Measurements from ENCODE around the gene ASB8. TPM values are rescaled to one million over a fixed set of nuclear protein-coding genes. Genes with fewer than 3 reads are reported as not detected.
"Not testable (repeated sequence)": the region's sequence is repeated elsewhere in the genome, so short reads cannot be mapped to it uniquely, and the experiment has no call there.

The ASB8 gene
- total RNA-seq, 3 donors from 2014 or later: 28.2 to 34.4 (median 32.8) TPM

DNA sequence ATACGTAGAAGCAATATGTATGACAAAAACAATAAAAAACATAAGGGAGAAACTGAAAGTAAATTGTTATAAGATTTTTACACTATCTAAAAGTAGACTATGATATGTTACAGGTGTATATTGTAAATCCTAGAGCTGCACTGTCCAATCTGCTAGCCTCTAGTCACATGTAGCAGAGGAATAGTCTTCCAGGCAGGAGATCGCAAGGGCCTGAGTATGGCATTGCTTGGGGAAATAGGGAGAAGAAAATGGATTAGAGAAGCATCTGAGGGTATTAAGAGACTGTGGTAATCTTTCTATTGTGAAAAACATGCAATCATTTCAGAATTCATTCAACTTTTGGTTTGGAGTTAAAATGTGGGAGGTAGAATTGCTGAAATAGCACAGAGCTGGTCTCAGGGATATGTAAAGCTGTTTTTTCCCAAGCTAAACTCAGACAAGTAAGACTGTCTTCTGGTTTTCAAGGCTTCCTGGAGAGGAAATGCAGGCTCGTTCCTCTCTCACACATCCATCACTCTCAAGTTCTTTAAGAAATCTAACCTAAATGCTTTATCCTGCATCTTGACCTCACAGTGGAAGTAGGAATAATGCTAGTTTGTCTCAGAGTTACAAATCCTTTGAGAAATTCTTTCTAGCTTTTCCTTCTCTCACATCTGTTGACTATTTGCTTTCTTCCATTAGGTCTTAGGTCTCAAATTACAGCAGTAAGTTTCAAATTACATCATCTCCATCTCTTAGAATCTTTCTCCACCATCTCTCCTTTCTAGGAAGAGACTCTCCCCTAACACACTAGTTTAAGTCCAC lies 18.5 kb upstream of the ASB8 start:
- DNase-seq (no peak), ATAC-seq (no peak)
- no peaks in the 10 kb centered on the region for H3K36me3 Mint-ChIP-seq (ENCODE audit: insufficient read depth)
- H3K4me3 Mint-ChIP-seq: no peak overlapping the region
- no peaks in the 10 kb centered on the region for H3K9me3 Mint-ChIP-seq
- H3K27me3 Mint-ChIP-seq (ENCODE audit: low read depth): peaks cover 12% of the 10 kb centered on the region
- H3K4me1 Mint-ChIP-seq (ENCODE audit: low read depth): peaks cover 7% of the 10 kb centered on the region

DNA sequence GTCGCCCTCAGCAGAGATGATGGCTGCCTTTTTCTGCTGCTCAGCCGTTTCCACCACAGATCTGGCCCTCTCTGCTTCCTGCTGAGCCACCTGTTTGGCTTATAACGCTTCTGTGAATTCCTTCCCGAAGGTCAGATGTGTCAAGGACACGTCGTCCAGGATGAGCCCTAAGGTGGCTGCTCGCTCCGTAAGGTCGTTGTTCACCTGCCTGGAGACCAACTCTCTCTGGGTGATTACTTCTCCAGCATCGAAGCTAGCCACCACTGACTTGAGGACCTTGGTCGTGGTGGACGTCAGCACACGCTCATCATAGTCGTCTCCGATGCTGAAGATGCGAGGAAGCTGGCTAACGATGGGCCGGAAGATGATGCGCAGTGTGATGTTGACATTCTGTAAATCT lies 11.7 kb upstream of the ASB8 start:
- Mint-ChIP-seq H3K4me3 (no peak overlapping the region), H3K36me3 (ENCODE audit: insufficient read depth) (no peaks in the 10 kb centered on the region), H3K9me3 (no peaks in the 10 kb centered on the region), H3K27me3 (ENCODE audit: low read depth) (peaks cover 8% of the 10 kb centered on the region), H3K4me1 (ENCODE audit: low read depth) (no peaks in the 10 kb centered on the region)
- DNase-seq (no peak), ATAC-seq (no peak)

DNA sequence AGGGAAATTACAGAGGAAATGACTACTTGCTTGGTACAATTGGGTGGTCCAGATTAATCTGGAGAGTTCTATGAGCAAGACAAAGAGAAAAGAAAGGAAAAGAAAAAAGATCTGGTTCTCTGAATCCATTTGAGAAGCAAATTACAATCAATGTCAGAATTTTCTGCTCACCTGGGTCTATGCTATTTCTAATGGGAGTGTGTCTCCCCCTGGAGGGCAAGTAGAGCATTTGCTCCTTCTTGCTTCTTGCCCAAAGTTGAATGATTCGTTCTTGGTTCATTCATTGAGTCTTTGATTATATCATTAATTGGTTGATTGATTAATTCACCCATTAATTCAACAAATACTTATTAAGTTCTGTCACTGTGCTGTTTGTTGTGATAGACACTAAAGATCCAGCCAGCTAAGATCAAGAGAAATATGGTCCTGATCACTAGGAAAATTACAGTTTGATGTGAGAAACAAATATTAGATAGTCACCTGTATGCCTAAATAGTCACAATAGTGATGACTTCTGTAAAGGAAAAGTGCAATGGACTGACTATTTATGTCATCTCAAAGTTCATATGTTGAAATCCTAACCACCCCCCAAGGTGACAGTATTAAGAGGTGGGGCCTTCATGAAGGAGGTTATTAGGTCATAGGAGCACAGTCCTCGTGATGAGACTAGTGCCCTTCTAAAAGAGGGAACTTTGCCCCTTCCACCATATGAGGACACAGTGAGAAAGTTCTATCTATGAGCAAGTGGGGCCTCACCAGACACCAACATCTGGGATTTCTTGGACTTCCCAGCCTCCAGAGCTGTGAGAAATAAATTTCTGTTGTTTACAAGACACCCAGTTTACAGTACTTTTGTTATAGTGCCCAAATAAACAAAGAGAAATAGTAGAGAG lies 8.0 kb upstream of the ASB8 start:
- Mint-ChIP-seq H3K4me1 (ENCODE audit: low read depth) (no peaks in the 10 kb centered on the region), H3K4me3 (no peak overlapping the region), H3K36me3 (ENCODE audit: insufficient read depth) (no peaks in the 10 kb centered on the region), H3K27me3 (ENCODE audit: low read depth) (peaks cover 8% of the 10 kb centered on the region), H3K9me3 (no peaks in the 10 kb centered on the region)
- peak; percentile 73 to 77 for ATAC-seq
- peak; percentile 35 for DNase-seq

DNA sequence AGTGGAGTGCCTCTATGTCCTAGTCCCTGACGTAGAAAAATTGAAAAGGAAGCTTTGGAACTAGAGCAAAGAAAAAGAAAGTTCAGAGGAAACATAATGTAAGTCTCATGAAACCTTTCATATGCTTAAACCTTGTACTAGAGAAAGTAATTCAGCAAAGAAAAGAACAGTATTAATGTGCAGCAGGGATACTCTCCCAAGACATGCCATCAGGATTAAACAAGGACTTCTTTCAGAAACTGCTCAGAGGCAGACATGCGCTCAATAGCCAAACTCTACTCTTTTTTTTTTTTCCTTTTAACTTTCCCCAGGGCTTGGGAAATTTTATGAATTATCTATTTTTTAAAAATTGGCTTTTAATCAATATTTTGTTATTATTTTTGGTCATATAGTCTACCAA lies 7.1 kb upstream of the ASB8 start:
- Mint-ChIP-seq H3K9me3 (no peaks in the 10 kb centered on the region), H3K4me3 (no peak overlapping the region)

DNA sequence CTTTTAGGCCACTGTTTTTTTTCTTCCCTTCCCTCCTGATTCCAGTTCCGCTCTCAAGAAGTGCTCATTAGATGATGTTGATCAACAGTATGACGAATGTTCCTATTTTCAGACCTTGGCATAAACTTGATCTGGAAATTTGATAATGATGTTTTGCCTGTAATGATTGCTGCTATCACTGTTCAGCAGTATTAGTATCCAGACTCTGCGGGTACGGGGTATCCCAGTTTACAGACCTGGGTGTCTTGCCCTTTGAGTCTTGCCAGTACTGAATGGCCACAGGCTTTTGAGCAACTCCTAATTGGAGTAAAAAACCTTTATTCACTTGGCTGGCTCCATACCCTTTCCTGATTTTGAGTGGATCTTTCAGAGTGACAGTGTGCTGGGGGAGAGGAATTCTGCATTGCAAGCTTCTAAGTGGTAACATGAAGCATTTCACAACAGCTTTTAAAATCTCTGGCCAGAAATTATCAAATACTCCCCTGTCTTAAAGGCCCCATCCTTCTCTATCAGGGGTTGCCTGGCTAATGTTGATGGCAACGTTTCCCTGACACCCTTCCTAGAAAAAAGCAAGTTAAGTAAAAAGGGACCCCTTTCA lies 5.9 kb upstream of the ASB8 start:
- Mint-ChIP-seq H3K27me3 (ENCODE audit: low read depth) (peaks cover 8% of the 10 kb centered on the region), H3K36me3 (ENCODE audit: insufficient read depth) (no peaks in the 10 kb centered on the region), H3K4me3 (no peak overlapping the region), H3K9me3 (no peaks in the 10 kb centered on the region), H3K4me1 (ENCODE audit: low read depth) (peaks cover 5% of the 10 kb centered on the region)
- ATAC-seq (no peak), DNase-seq (no peak)

More for the DNA sequence above, 7.1 kb upstream of the ASB8 start:
- DNase-seq: no peak
- peaks cover 8% of the 10 kb centered on the region for H3K27me3 Mint-ChIP-seq (ENCODE audit: low read depth)
- ATAC-seq: no peak
- H3K4me1 Mint-ChIP-seq (ENCODE audit: low read depth): no peaks in the 10 kb centered on the region
- H3K36me3 Mint-ChIP-seq (ENCODE audit: insufficient read depth): no peaks in the 10 kb centered on the region

DNA sequence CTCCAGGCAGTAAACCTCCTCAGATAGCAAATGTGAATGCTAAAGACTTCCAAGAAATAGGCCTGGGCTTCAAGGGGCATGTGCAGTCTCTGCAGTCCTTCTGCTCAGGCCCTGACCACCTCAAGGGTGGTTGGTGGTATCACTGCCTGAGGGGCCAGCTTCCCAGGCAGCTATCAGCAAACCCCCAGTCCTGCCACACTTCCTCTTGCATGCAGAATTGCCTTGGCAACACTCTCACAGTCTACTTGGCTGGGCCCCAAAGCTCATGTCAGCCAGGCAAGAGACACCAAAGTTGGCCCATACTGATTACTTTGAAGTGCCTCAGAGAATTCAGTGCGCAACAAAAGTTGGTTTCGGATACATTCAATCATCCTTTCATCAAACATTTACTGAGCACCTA lies 3.5 kb upstream of the ASB8 start:
- Mint-ChIP-seq H3K4me3 (no peak overlapping the region), H3K36me3 (ENCODE audit: insufficient read depth) (no peaks in the 10 kb centered on the region), H3K4me1 (ENCODE audit: low read depth) (peaks cover 22% of the 10 kb centered on the region), H3K27me3 (ENCODE audit: low read depth) (peaks cover 2% of the 10 kb centered on the region), H3K9me3 (no peaks in the 10 kb centered on the region)
- ATAC-seq (no peak), DNase-seq (no peak)

DNA sequence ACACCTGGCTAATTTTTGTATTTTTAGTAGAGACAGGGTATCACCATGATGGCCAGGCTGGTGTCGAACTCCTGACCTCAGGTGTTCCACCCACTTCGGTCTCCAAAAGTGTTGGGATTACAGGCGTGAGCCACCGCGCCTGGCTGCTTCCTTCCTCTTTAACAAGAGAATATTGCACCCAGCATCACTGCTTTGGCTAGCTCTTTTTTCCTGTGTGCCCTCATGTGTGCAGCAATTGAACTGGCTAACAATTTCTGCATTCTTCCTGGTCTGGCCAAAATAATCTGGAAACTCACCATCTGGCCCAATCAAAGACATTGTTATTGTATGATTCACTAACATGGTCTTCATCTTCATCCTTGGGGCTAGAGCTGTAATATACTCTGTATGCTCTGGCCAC lies 2.7 kb upstream of the ASB8 start:
- H3K9me3 Mint-ChIP-seq: no peaks in the 10 kb centered on the region
- H3K27me3 Mint-ChIP-seq (ENCODE audit: low read depth): peaks cover 2% of the 10 kb centered on the region
- H3K4me3 Mint-ChIP-seq: no peak overlapping the region
- DNase-seq (no peak), ATAC-seq (no peak)
- H3K4me1 Mint-ChIP-seq (ENCODE audit: low read depth): peaks cover 22% of the 10 kb centered on the region
- no peaks in the 10 kb centered on the region for H3K36me3 Mint-ChIP-seq (ENCODE audit: insufficient read depth)

DNA sequence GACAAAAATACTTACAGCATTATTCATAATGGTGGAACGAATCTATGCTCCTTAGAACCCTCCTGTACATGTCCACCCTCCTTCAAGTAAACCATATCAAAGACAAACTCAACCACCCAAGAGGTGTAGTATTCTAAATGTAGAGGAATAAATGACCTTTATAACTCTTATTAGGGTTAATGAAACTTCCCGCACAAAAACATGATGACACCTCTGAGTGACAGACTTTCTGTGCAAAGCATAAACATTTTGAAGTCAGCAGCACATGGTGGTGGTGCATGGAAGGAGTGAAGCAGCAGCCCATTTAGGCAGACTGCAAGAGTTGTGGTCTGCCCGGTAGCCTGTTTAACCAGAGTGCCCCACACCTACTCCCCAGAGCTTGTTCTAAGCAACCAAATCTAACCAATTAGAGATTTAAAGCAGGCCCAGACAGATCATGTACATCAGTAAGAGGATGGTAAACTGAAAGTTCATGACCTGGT lies 615 bp upstream of the ASB8 start:
- DNase-seq: no peak
- Mint-ChIP-seq H3K27me3 (ENCODE audit: low read depth) (no peaks in the 10 kb centered on the region), H3K4me3 (peak overlapping the region; percentile 95), H3K4me1 (ENCODE audit: low read depth) (peaks cover 33% of the 10 kb centered on the region), H3K36me3 (ENCODE audit: insufficient read depth) (peaks cover 7% of the 10 kb centered on the region), H3K9me3 (no peaks in the 10 kb centered on the region)
- ATAC-seq: no peak

DNA sequence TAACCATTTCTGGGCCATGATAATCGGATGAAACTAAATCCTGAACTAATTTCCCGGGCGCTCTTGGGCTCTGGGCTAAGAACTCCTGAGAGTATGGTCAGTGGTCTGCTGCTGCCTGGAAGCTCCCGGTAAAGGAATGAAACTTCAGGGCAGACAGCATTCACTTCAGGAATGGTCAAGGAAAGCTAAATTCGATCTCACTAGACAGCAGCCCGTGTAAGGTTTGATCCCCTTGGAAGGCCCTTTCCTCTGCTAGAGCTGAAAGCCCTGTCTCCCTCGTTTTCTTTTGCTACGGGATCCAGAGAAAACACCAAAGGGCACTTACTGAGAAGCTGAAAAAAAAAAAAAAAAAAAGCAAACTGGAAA lies 680 bp downstream of the ASB8 start:
- H3K9me3 Mint-ChIP-seq: no peaks in the 10 kb centered on the region
- peaks cover 36% of the 10 kb centered on the region for H3K4me1 Mint-ChIP-seq (ENCODE audit: low read depth)
- DNase-seq (no peak), ATAC-seq (no peak)
- H3K27me3 Mint-ChIP-seq (ENCODE audit: low read depth): no peaks in the 10 kb centered on the region
- H3K4me3 Mint-ChIP-seq: peak overlapping the region; percentile 95
- peaks cover 14% of the 10 kb centered on the region for H3K36me3 Mint-ChIP-seq (ENCODE audit: insufficient read depth)

DNA sequence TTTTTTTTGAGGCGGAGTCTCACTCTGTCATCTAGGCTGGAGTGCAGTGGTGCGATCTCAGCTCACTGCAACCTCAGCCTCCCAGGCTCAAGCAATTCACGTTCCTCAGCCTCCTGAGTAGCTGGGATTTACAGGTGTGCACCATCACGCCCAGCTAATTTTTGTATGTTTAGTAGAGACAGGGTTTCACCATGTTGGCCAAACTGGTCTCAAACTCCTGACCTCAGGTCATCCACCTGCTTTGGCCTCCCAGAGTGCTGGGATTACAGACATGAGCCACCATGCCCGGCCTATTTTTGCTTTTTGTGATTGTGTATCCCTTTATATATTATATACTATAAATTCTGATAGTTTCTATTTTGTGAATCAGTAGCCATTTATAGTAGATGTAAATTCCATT lies 1.5 kb downstream of the ASB8 start:
- H3K27me3 Mint-ChIP-seq (ENCODE audit: low read depth); ATAC-seq; H3K9me3 Mint-ChIP-seq; DNase-seq: not testable (repeated sequence)
- H3K36me3 Mint-ChIP-seq (ENCODE audit: insufficient read depth): peaks cover 18% of the 10 kb centered on the region
- peak overlapping the region; percentile 95 for H3K4me3 Mint-ChIP-seq
- peaks cover 36% of the 10 kb centered on the region for H3K4me1 Mint-ChIP-seq (ENCODE audit: low read depth)

DNA sequence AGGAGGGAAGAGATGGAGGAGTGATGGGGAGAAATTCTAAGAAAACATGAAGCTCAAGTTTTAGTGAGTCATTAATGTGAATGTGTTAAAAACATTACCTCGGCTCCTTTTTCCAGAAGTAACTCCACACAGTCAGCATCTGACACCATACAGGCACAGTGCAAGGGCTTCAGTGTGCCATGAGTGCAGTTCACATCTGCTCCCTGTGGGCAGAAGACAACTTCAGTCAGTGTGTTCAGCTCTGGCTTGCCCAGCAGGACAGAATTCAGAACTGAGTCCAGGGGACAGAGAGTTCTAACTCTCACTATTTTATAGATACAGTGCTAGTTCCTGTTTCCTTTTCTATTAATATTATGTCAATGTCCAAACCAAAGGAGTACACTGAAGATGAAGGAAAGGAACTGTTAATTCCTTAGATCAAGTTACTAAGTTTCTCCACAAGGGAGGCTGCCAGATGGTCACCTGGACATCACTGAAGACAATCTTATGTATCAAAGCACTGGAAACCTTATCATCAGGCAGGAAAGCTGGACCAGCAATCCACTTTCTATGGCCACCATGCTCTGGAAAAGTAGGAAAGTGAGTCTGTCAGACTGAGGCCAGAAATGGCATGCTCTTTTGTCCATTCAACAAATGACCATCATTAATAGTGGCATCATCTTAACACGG lies 6.1 kb downstream of the ASB8 start:
- DNase-seq (no peak), ATAC-seq (no peak)

DNA sequence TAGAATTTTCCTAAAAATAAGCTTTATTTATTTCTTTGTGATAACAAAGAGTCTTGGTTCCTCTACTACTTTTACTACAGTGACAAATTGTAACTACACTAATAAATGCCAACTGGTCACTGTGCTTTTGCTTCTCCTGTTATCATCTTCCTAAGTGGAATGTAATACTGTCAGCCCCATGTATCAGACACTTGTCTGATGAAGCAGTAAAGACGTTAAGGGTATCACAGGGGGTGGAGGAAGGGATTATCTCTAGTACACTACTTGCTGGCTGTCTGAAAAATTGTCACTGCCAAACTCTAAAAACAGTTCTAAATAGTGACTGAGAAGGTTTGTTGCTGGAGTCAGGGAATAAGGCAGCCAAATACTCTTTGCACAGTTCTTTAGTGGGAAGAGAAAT lies 11.3 kb downstream of the ASB8 start:
- H3K9me3 Mint-ChIP-seq: no peaks in the 10 kb centered on the region
- peaks cover 42% of the 10 kb centered on the region for H3K36me3 Mint-ChIP-seq (ENCODE audit: insufficient read depth)
- ATAC-seq: no peak
- no peak for DNase-seq
- H3K27me3 Mint-ChIP-seq (ENCODE audit: low read depth): no peaks in the 10 kb centered on the region
- peaks cover 2% of the 10 kb centered on the region for H3K4me1 Mint-ChIP-seq (ENCODE audit: low read depth)
- H3K4me3 Mint-ChIP-seq: no peak overlapping the region

More for the DNA sequence above, 6.1 kb downstream of the ASB8 start:
- H3K9me3 Mint-ChIP-seq: no peaks in the 10 kb centered on the region
- H3K4me3 Mint-ChIP-seq: no peak overlapping the region
- H3K36me3 Mint-ChIP-seq (ENCODE audit: insufficient read depth): peaks cover 31% of the 10 kb centered on the region
- peaks cover 16% of the 10 kb centered on the region for H3K4me1 Mint-ChIP-seq (ENCODE audit: low read depth)
- no peaks in the 10 kb centered on the region for H3K27me3 Mint-ChIP-seq (ENCODE audit: low read depth)

DNA sequence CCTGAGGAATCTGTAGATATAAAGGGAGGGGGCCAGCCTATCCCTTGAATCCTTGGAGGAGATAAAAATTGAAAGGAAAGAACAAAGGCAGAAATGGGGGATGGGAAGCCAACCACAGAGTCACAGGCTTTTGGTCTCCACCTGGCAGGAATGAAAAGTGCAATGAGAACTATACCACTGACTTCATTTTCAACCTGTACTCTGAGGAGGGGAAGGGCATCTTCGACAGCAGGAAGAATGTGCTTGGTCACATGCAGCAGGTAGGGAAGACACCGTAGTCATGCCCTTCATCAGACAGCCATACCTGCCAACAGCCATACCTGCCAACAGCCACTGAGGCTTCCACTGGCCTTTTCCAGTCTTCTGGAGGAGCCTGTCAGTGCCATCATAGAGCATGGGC lies 13.4 kb downstream of the ASB8 start:
- H3K4me3 Mint-ChIP-seq: no peak overlapping the region
- H3K36me3 Mint-ChIP-seq (ENCODE audit: insufficient read depth): peaks cover 37% of the 10 kb centered on the region
- DNase-seq: no peak
- H3K27me3 Mint-ChIP-seq (ENCODE audit: low read depth): no peaks in the 10 kb centered on the region
- no peaks in the 10 kb centered on the region for H3K4me1 Mint-ChIP-seq (ENCODE audit: low read depth)
- H3K9me3 Mint-ChIP-seq: no peaks in the 10 kb centered on the region
- no peak for ATAC-seq
